Mononuclear cell (primary cell): ENCODE results near the gene CHST3. TPM values are rescaled to one million over a fixed set of nuclear protein-coding genes. Genes with fewer than 3 reads are reported as not detected.
"Not testable (repeated sequence)": the region's sequence is repeated elsewhere in the genome, so short reads cannot be mapped to it uniquely, and the experiment has no call there.

ENCODE experiments used
- H3K27me3 ChIP-seq: 2 replicates; pipeline ENCODE4 v1.6.0; 2011; ENCODE audit warnings: low read length, control low read depth; ENCODE audit not compliant: insufficient read depth
- H3K4me1 ChIP-seq: 2 replicates; pipeline ENCODE4 v1.5.1; 2011; ENCODE audit warnings: mild to moderate bottlenecking, low read length, control low read depth; ENCODE audit not compliant: insufficient read depth
- H3K4me3 ChIP-seq: 2 replicates; pipeline ENCODE4 v1.5.1; 2011; ENCODE audit warnings: mild to moderate bottlenecking, low read length, moderate library complexity
- H3K9me3 ChIP-seq: 2 replicates; pipeline ENCODE4 v1.5.1; 2011; ENCODE audit warnings: low read depth, mild to moderate bottlenecking, control low read depth, low read length
- total RNA-seq: library from RNA; depleted of rRNA; stranded (reverse); fragments of >200 nt; gene quantifications from one replicate; pipeline ENCODE4 v1.2.3, GENCODE V29; 2012

CHST3 gene
- total RNA-seq, 1 donor: under 0.01 TPM

GRCh38 chr10:71984809-71985388 lies 20.7 kb downstream of the CHST3 start:
- Histone ChIP-seq H3K27me3 (no peaks in the 10 kb centered on the region), H3K9me3 (no peaks in the 10 kb centered on the region), H3K4me1 (peaks cover 8% of the 10 kb centered on the region), H3K4me3 (no peak overlapping the region)

GRCh38 chr10:71985542-71986250 lies 21.5 kb downstream of the CHST3 start:
- no peak overlapping the region for H3K4me3 ChIP-seq

GRCh38 chr10:71988895-71989294 lies 24.7 kb downstream of the CHST3 start:
- not testable (repeated sequence) for H3K4me1 ChIP-seq, H3K27me3 ChIP-seq, H3K9me3 ChIP-seq, H3K4me3 ChIP-seq

More at GRCh38 chr10:71985542-71986250, 21.5 kb downstream of the CHST3 start:
- peaks cover 8% of the 10 kb centered on the region for H3K4me1 ChIP-seq
- H3K9me3 ChIP-seq: no peaks in the 10 kb centered on the region
- no peaks in the 10 kb centered on the region for H3K27me3 ChIP-seq

DNA sequence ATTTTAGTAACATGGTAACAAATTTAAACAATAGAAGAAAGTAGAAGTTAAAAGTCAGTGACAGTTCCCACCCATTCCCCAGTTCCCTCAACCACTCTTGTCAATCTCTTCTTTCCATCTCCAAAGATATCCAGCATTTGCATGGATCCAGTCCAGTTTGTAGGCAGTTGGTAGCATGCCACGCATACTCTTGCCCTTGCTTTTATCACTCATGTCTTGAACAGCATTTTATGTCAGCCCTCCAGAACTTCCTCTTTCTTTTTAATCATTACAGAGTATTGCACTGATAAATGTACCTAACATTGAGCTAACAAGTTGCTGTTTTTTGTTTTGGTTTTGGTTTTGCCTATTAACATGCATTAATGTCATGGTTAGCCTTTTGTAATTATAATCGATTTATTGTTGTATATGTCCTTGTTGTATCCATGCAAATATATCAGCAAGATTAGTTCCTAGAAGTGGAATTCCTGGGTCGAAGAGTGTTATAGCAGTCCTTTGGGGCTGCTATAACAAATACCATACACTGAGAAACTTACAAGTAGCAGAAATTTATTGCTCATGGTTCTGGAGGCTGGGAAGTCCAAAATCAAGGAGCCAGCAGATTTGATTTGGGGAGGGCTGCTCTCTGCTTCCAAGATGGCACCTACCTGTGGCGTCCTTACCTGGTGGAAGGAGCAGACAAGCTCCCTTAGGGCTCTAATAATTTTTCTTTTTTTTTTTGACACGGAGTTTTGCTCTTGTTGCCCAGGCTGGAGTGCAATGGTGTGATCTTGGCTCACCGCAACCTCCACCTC lies 25.7 kb downstream of the CHST3 start:
- Histone ChIP-seq H3K4me3 (no peak overlapping the region), H3K27me3 (no peaks in the 10 kb centered on the region), H3K9me3 (no peaks in the 10 kb centered on the region), H3K4me1 (peaks cover 6% of the 10 kb centered on the region)

GRCh38 chr10:71990706-71991269 lies 26.6 kb downstream of the CHST3 start:
- H3K4me1 ChIP-seq: no peaks in the 10 kb centered on the region
- H3K4me3 ChIP-seq: no peak overlapping the region
- H3K9me3 ChIP-seq: no peaks in the 10 kb centered on the region
- no peaks in the 10 kb centered on the region for H3K27me3 ChIP-seq

DNA sequence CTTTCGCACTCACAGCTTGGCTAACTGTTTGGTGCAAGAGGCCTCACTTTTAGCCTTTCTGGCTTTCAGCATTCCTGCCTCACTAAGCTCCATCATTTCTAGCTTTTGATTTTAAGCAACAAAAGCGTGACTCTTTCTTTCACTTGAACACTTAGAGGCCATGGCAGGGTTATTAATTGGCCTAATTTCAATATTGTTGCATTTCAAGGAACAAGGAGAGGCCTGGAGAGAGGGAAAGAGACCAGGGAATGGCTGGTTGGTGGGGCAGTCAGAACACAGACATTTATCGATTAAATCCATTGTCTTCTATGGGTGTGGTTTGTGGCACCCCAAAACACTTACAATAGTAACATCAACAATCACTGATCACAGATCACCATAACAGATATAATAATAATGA lies 31.3 kb downstream of the CHST3 start:
- Histone ChIP-seq H3K4me3 (no peak overlapping the region), H3K27me3 (no peaks in the 10 kb centered on the region), H3K9me3 (no peaks in the 10 kb centered on the region), H3K4me1 (no peaks in the 10 kb centered on the region)

- Histone ChIP-seq H3K4me1 (no peaks in the 10 kb centered on the region), H3K9me3 (no peaks in the 10 kb centered on the region), H3K4me3 (no peak overlapping the region), H3K27me3 (no peaks in the 10 kb centered on the region)
These were observed 31.8 kb downstream of the CHST3 start for GRCh38 chr10:71995887-71996575.

DNA sequence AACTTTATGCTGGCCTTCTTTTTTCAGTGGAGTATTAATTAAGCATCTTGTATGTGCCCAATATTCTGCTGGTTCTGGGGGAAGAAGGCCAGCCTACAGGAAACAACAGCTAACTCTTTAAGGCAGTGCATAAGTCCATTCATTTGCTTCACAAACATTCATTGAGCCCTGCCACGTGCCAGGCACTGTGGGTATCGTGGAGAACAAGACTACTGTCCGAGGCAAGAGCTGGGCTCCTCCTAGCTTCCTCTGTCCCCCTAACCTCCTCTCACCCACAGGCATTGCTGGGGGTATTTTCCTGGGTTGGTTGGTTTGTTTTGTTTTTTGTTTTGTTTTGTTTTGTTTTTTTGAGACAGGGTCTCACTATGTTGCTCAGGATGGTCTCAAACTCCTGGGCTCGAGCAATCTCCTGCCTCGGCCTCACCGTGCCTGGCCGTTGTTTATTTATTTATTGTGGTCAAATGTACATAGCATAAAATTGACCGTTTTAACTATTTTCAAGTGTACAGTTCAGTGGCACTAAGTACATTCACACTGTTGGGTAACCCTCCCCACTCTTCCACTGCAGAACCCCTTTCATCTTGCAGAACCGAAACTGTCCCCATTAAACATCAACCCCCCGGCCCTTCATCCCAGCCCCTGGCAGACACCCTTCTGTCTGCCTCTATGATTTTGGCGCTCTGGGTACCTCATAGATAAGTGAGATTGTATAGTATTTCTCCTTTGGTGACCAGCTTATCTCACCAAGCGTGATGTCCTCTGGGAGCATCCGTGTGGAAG lies 32.6 kb downstream of the CHST3 start:
- H3K4me1 ChIP-seq: no peaks in the 10 kb centered on the region
- no peak overlapping the region for H3K4me3 ChIP-seq
- no peaks in the 10 kb centered on the region for H3K9me3 ChIP-seq
- no peaks in the 10 kb centered on the region for H3K27me3 ChIP-seq

DNA sequence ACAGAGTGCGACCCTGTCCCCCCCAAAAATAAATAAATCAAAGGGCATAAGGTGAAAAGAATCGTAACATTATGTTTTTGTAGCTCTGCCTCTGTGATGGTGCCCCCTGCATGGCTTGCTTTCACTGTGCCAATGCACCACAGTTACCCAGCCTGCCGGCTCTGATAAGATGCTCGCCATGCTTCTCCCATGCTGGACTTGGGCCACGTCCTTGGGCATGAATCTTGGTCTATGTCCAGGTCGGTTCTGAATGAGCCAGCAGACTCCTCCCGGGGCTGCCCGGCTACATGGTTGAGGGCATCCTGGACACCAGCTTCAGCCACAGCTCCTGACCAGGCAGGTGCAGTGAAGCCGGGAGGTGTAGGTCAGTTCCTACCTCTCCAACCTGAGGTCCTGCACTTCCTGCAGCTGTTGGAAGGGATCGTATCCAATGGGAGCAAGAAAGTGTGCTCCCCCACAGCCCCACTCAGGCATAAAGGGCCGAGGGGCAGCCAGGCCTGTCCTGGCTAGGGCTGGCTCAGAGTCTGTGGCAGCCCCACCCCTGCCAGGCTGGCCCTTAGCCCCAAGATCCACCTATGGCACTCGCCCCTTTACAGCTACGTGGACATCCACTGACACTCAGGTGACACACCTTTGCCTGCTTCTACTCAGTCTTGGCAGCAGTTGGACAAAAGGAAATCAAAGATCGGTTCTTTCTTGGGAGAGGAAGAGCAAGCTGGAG lies 34.1 kb downstream of the CHST3 start:
- no peaks in the 10 kb centered on the region for H3K4me1 ChIP-seq
- H3K4me3 ChIP-seq: no peak overlapping the region
- H3K9me3 ChIP-seq: no peaks in the 10 kb centered on the region
- no peaks in the 10 kb centered on the region for H3K27me3 ChIP-seq

DNA sequence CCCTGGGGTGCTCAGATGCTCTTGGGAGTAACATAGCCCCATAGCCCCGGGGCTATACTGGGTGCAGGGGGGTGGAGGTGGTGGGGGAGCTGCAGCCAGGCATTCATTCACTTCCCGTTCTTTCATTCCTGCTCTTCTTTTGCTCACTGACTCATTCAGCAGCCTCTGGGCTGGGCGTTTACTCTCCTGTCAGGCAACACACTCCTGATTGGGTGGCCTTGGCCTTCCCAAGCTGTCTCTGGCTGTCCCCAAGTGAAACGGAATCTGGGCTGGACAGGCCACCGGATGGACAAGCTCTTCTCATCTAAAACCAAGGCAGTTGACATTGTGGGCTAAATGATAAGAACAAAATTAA lies 34.6 kb downstream of the CHST3 start:
- H3K9me3 ChIP-seq: no peaks in the 10 kb centered on the region
- H3K4me3 ChIP-seq: no peak overlapping the region
- no peaks in the 10 kb centered on the region for H3K4me1 ChIP-seq
- no peaks in the 10 kb centered on the region for H3K27me3 ChIP-seq

- Histone ChIP-seq H3K4me1 (no peaks in the 10 kb centered on the region), H3K27me3 (no peaks in the 10 kb centered on the region), H3K9me3 (no peaks in the 10 kb centered on the region), H3K4me3 (no peak overlapping the region)
These were observed 35.3 kb downstream of the CHST3 start for GRCh38 chr10:71999360-72000072.

DNA sequence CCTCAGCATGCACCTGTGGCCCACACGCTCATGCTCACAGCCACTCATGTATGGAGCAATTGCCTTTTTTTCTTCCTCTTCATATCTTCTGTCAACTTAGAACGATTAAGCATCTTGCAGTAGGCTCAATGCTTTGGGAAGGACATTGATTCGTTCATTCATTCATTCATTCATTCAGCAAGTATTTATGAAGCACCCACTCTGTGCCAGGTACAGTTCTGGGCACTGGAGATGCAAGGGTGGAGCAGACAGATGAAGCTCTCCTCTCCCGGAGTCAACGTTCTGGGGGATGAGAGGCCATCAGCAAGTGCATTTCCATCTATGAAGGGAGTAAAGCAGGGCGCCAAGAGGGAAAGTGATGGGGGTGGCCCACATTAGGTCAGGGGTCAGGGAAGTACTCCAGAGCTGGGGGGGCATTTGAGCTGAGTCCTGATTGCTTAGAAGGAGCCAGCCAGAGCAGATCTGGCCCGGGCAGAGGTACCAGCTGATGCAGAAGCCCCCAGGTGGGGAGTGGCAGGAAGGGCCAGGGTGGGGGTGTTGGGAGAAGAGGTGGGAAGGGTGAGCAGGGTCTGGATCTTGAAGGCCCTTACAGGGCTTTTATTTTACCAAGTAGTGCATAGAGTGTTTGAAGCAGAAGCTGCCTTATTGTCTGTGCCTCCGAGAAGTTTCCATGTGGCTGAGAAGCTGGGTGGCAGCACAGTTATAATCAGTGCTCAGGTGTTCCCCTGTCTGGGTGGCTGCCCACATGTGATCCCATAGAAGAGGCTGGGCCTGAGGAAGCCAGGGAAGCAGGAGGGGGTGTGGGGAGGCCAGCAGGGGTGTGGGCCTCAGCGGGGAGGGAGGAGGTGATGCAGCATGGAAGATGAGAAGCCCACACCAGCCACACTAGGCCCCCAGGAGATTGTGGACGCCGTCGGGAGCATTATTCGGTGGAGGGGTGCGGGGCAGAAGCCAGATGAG lies 36.2 kb downstream of the CHST3 start:
- Histone ChIP-seq H3K27me3 (no peaks in the 10 kb centered on the region), H3K4me1 (no peaks in the 10 kb centered on the region), H3K4me3 (no peak overlapping the region), H3K9me3 (no peaks in the 10 kb centered on the region)
